HG02885 (cell line): ENCODE measurements around the gene ADPRHL1.
"Not testable (repeated sequence)": the region's sequence is repeated elsewhere in the genome, so short reads cannot be mapped to it uniquely, and the experiment has no call there.

Source experiments
- ATAC-seq: cut with Tn5 transposase; IDR thresholded peaks from one replicate; pipeline ENCODE4 v1.9.1; 2021; ENCODE audit warnings: mild to moderate bottlenecking; ENCODE audit not compliant: unreplicated experiment, poor library complexity

ADPRHL1 gene

DNA sequence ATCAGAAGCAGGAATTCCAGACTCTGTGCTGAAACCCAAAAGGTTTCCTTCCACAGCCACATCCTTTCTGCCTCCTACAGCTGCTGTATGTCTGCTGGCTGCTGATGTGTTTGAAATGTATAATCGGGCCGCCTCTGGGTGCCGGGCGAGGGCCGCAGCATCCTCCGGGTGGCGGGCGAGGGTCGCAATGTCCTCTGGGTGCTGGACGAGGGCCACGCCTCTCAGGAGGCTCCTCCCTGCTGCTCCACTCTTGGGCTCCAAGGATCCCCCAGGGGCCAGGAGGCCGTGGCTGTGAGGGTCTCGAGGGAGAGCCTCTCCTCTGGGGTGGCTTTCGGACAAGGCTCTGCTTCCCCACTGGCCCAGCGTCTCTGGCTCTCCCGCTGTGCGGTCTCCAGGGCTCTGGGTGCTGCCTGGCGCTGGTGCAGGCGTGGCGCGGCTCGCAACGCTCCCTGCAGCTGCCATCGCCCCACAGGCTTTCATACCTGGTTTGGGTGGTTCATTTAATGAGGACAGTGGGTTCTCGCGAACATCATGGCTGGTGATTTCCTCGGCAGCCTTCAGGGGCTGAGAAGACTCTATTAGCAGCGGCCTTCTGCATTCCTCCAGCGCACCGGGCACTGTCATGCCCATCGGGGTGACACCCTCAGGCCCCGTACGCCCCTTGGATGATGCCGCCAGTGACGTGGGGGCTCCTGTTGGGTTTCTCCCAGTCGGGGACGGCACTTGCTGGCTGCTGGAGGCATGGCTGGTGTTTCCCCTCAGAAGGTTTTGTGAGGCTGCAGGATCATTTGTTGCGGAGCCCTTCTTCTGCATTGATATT lies 47.6 kb downstream of the ADPRHL1 start:
- ATAC-seq = no peak

DNA sequence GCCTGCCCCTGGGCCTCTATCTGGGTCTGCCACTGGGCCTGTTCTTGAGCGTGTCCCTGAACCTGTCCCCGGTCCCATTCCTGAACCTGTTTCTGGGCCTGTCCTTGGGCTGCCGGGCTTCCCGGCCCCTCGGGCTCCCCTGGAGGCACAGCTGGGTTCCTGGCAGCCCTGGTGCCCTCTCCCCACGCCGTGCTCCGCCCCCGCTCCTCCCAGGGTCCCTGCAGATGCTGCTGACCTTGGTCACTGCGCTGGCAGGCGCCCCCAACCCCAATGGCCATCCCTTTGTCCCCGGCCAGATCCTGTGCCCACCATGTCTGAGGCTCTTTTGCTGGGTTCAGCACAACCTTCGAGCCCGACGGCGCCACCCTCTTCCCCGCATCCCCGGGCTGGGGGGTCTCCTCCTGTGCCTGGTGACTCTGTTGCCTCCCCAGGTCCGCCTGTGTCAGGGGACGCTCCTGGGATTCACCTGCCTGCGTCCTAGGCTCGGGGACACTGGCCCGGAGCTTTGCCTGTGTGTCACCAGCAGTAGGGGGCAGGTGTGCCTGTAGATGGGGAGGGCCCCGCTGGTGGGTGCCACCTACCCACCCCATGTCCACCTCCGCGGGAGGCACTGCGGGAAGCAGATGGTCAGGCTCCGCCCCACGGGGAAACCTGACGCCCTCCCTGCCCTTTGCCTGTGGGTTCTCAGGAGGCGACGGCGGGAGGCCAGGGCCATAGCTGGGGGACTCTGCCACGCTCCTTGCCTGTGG lies 48.4 kb downstream of the ADPRHL1 start:
- ATAC-seq = no peak

GRCh38 chr13:113404366-113404722 lies 48.9 kb downstream of the ADPRHL1 start:
- ATAC-seq = no peak

DNA sequence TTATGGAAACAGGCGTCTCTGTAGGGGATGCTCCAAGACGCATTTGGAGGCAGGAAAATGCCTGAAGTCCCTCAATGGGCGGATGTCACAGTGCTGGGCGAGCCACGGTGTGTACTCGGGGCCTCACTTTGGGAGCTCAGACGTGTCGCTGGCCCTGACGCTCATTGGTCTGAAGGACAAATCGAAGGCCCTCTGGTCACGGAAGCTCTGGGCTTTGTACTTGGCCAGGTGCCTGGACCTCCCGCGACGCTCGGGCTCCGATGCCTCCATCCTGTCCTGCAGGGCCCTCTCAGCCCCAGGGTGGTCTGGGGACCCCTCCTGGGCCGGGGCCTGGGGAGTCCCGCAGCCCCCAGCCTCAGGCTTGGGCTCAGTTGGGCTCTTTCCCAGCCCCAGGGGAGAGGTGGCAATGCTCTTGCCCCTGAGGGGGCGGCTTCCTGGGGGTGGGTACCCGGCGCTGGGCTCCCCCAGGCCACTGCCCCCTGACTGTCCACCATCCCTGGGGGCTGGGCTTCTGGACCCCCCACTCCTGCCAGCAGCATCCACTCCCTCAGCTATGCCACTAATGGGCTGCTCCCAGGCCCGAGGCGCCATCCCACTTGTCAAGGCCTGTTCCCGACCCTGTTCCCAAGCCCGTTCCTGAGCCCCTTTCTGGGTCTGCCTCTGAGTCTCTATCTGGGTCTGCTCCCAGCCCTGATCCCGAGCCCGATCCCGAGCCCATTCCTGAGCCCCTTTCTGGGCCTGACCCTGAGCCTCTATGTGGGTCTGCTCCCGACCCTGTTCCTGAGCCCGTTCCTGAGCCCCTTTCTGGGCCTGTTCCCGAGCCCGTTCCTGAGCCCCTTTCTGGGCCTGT lies 49.8 kb downstream of the ADPRHL1 start:
- ATAC-seq = no peak

DNA sequence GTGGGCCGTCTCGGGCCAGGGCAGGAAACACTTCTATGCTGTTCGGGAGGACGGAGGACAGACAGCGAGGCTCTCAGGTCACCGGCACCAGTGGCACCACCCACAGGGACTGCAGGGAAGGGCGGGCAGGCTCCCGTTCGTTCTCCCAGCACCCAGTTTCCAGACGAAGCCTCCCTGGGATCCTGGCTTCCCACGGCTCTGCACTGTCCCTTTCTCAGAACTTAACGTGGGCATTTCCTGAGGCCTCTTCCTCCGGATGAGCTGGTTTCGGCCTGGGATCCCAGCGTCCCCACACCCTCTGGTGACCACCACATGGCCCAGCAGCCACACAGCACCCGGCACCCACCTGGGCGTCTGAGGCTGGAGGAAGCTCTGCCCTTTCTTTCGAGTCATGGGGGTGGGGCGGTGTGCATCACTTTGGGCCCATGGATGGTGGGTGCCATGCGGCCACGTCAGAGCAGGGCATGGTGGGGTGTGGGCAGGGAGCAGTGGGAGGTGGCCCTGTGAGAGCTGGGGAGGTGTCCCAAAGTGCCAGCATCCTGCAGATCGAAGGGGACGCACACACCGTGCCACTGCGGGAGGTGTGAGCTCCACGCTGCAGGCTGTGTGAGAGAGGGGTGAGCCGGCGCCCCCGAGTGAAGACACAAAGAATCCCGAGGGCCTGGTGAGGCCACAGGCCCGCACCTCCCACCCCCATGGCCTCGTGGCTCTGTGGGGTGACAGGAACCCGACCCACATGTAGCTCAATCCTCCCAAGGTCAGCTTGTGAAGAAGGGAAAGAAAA lies 50.6 kb downstream of the ADPRHL1 start:
- ATAC-seq = no peak

DNA sequence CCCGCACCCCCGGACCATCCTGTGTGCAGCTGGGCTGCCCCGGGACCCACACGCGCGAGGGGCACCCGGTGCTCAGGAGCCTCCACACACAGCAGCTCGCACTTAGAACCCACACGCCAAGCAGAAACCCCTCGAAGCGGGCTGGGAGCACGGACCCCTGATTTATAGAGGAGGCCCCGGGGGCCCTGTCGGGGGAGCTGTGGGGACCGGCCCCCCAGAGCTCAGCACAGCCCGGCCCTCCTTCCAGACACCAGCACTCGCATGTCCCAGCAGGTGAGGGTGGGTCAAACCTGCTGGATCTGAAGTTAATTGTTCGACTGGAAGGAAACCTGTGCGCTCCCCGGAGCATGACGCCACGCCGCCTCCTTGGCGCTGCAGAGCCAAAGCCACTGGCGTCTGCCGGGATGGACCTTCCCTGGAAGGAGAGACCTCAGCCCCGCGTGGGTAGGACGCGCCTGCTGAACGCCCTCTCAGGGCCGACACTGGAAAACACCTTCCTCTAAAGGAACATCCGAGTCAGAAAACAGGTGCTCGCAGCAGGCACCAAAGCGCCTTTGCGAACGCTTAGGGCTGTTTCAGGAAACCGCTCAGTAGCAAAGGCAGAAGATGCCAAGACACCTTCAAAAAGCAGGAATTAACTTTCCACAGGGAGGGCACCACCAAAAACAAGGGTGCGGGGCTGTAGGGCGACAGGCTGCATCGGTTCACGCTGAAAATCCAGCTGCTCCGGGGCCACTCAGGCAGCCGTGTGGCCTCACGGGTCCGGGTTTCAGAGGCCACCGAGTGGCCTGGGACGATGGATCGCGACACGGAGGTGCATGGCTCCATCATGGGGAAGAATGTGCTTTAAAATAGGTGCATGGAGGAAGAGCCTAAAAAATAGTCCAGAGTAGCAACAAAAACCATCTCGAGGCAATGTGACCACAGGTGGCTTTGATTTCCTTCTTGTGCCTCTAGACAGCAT lies 51.6 kb downstream of the ADPRHL1 start:
- ATAC-seq = no peak

- no peak for ATAC-seq
These were observed 52.5 kb downstream of the ADPRHL1 start for GRCh38 chr13:113400621-113401451.

DNA sequence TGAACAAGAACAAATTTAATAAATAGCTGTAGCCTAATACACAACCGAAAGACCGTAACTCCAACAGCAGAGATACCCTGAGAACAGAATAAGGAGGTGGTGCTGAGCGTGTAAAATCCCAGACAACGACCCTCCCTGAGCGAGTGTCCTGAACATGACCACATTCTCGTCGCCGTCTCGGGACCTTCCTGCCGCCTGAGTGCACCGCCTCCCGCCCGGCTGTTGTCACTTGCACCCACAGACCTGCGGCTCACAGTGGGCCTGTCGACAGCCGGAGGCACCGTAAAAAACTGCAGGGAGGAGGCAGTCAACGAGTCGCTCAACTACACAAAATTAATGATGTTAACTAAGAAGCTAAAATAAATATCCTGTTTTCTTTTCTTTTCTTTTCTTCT lies 53.5 kb downstream of the ADPRHL1 start:
- ATAC-seq = no peak

DNA sequence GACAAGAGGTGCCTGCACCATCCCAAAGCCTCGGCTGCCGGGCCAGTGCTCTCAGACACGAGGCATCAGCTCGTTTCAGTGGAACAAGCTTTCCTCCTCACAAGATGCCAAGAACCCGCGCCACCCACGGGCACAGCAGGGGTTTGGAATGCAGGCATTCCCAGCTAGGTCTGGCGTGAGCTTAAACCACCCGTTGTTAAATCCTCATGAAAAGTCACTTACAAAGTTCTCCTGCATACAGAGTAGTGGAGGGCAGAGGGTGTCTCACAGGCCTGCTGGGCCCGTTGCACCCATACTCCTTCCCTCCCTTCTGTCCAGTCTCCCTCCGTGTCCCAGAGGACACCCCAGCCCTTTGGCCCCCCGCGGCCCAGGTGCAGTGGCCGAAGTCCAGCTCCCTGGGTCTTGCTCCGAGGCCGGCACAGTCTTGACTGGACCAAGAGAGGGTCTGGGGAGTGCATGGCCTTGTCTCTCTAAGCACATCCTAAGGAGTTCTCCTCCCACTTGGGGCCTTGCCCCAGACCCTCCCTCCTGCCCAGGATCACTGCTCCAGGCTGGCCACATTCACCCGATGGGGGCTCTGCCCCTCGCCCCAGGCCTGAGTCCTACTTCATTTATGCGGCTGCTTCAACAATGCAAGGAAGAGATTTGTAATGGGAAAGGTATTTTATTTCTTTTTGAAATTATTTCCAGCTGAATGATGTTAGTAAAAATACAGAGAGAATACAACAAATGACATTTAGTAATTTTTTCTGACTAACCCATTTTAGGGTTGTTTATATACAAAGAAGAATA lies 54.1 kb downstream of the ADPRHL1 start:
- ATAC-seq = no peak

DNA sequence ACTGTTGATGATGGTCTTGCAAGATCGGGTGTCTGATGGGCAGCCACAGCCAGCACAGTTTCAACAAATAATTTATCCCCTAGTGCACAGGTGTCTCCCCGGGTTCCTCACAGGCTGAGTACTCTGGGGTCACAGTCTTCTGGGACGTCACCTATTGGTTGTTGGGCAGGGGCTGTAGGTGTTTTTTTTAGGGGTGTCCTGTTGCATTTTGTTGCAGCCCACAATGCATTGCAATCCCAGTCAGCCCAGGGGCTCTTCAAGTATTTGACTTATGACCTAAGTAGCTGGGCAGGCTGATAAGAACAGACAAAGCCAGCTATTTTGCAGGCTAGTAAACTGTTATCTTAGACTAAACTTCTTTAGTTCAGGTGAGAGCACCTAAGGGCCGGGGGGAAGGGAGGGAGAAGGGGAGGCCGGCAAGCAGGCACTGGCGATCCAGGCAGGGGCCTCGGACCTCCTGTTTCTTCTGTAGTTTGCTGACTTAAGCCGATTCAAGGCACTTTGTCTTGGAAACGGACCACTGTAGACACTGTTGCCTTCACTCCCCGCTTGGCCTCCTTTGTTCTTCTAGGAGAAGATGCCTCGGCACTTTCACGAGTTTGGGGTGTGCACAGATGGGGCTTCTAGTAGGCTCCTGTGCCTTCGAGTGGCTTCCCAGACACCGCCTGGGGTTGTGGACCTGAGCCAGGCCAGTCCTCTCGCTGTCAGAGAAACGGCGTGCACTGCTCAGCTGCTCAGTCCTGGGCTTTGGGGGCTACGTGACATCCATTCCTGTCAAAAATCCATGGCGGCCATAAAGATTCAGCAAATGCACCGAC lies 55.5 kb downstream of the ADPRHL1 start:
- no peak for ATAC-seq

DNA sequence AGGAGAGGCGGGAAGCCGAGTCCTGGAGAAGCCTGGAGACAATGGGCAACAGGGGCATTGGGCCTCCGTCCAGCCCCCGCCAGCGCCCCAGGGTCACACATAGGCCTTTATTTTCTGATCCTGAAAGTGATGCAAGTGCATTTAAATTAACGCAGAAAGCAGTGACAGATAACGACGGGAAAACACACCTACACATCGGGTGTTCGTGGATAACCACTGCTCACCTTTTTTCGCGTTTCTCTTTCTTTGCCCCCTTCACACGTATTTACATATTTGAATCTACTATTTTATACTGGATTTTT lies 59.0 kb downstream of the ADPRHL1 start:
- no peak for ATAC-seq

- peak; percentile 94 for ATAC-seq
These were observed 59.5 kb downstream of the ADPRHL1 start for GRCh38 chr13:113393563-113394338.

GRCh38 chr13:113393226-113393562 lies 60.1 kb downstream of the ADPRHL1 start:
- ATAC-seq = no peak

DNA sequence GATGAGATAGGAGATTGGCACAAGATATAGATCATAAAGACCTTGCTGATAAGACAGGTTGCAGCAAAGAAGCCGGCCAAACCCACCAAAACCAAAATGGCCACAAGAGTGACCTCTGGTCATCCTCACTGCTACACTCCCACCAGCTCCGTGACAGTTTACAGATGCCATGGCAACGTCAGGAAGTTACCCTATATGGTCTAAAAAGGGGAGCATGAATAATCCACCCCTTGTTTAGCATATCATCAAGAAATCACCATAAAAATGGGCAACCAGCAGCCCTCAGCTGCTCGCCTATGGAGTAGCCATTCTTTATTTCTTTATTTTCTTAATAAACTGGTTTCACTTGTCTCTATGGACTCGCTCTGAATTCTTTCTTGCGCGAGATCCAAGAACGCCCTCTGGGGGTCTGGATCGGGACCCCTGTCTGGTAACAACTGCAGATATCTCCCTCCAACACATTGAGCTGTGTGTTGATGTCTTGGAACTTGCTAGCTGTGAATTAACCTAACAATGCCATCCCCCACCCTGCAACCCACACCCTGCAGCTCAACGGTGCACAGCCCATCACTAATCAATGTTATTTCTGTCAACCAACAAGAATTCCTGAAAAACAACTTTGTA lies 62.3 kb downstream of the ADPRHL1 start:
- no peak for ATAC-seq

DNA sequence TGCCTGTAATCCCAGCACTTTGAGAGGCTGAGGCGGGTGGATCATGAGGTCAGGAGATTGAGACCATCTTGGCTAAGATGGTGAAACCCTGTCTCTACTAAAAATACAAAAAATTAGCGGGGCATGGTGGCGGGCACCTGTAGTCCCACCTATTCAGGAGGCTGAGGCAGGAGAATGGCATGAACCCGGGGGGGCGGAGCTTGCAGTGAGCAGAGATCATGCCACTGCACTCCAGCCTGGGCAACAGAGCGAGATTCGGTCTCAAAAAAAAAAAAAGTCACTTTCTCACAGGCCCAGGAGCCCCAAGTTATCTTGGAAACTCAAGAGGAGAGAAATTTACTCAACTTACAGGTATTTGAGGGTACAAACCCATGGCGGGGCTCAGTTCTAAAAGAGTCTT lies 63.7 kb downstream of the ADPRHL1 start:
- ATAC-seq = not testable (repeated sequence)

GRCh38 chr13:113387396-113387795 lies 65.9 kb downstream of the ADPRHL1 start:
- ATAC-seq = no peak
